OCI-LY3 (cell line): Measurements from ENCODE around the gene MRNIP.

Experiments
- H2AFZ ChIP-seq: fragments of 200-600, 300-600 bp; shearing (Covaris generic); 2 replicates; pipeline ENCODE4 v1.6.0; 2014; ENCODE audit warnings: antibody characterized with exemption, low read depth, low read length
- H3K27ac ChIP-seq: fragments of 200-600, 300-600 bp; sonication (generic); 2 replicates; pipeline ENCODE4 v1.5.1; 2014; ENCODE audit warnings: mild to moderate bottlenecking, low read length, moderate library complexity, mixed read lengths
- H3K27me3 ChIP-seq: fragments of 200-600, 300-600 bp; sonication (generic); 2 replicates; pipeline ENCODE4 v1.6.1; 2014; ENCODE audit warnings: low read depth, low read length, mixed read lengths
- H3K36me3 ChIP-seq: fragments of 200-600, 300-600 bp; sonication (generic); replicated peaks from 2 replicates; pipeline ENCODE3; 2014; ENCODE audit warnings: low read depth, low read length, mixed read lengths
- H3K4me1 ChIP-seq: fragments of 300-600, 200-600 bp; sonication (generic); 2 replicates; pipeline ENCODE4 v1.6.1; 2014; ENCODE audit warnings: low read length, mixed read lengths
- H3K4me2 ChIP-seq: fragments of 200-600, 300-600 bp; sonication (generic); 2 replicates; pipeline ENCODE4 v1.6.1; 2014; ENCODE audit warnings: low read length, mixed read lengths
- H3K4me3 ChIP-seq: fragments of 300-600, 200-600 bp; sonication (generic); 2 replicates; pipeline ENCODE4 v1.5.1; 2014; ENCODE audit warnings: antibody characterized with exemption, mild to moderate bottlenecking, low read length, moderate library complexity
- H3K79me2 ChIP-seq: fragments of 300-600, 200-600 bp; shearing (Covaris generic); 2 replicates; pipeline ENCODE4 v1.6.1; 2014; ENCODE audit warnings: mild to moderate bottlenecking, low read length, mixed read lengths
- H3K9ac ChIP-seq: fragments of 300-600, 200-600 bp; shearing (Covaris generic); 2 replicates; pipeline ENCODE4 v1.6.0; 2014; ENCODE audit warnings: mild to moderate bottlenecking, low read length, moderate library complexity
- H3K9me3 ChIP-seq: fragments of 200-600, 300-600 bp; shearing (Covaris generic); 2 replicates; pipeline ENCODE4 v1.6.1; 2014; ENCODE audit warnings: low read length, mixed read lengths; ENCODE audit not compliant: insufficient read depth
- H4K20me1 ChIP-seq: fragments of 200-600, 300-600 bp; sonication (generic); 2 replicates; pipeline ENCODE4 v1.6.1; 2016; ENCODE audit warnings: low read length, mixed read lengths; ENCODE audit not compliant: insufficient read depth
- CTCF ChIP-seq: fragments of 200-600, 300-600 bp; sonication (generic); IDR thresholded peaks from 2 replicates; pipeline ENCODE4 v1.5.1; 2014; ENCODE audit warnings: antibody characterized with exemption, low read length, low read depth
- EZH2phosphoT487 ChIP-seq: fragments of 200-600 bp; shearing (Covaris generic); IDR thresholded peaks from 2 replicates; pipeline ENCODE4 v1.6.1; 2018; ENCODE audit warnings: antibody characterized with exemption, mixed run types, low read depth

MRNIP gene

GRCh38 chr5:179878222-179879002 is 19.8 kb upstream of the MRNIP start:
- TF ChIP-seq EZH2phosphoT487 (no peak), CTCF (no peak)
- Histone ChIP-seq H3K4me1 (no peaks in the 10 kb centered on the region), H2AFZ (no peak overlapping the region), H3K4me3 (no peak overlapping the region), H3K4me2 (no peak overlapping the region), H3K36me3 (peaks cover 57% of the 10 kb centered on the region), H3K79me2 (no peaks in the 10 kb centered on the region), H3K9ac (no peak overlapping the region), H4K20me1 (no peaks in the 10 kb centered on the region), H3K27me3 (no peaks in the 10 kb centered on the region), H3K27ac (no peak overlapping the region), H3K9me3 (peaks cover 11% of the 10 kb centered on the region; the same call in 1 of the 2 replicates)

GRCh38 chr5:179876610-179876952 is 18.0 kb upstream of the MRNIP start:
- Histone ChIP-seq H3K4me2 (no peak overlapping the region), H3K27ac (no peak overlapping the region), H3K9ac (no peak overlapping the region), H3K27me3 (no peaks in the 10 kb centered on the region), H3K4me1 (no peaks in the 10 kb centered on the region), H3K36me3 (peaks cover 53% of the 10 kb centered on the region), H3K4me3 (no peak overlapping the region), H3K79me2 (no peaks in the 10 kb centered on the region), H2AFZ (no peak overlapping the region), H4K20me1 (no peaks in the 10 kb centered on the region), H3K9me3 (no peaks in the 10 kb centered on the region)
- no peak for TF ChIP-seq EZH2phosphoT487
- TF ChIP-seq CTCF: no peak

GRCh38 chr5:179875741-179876609 is 17.4 kb upstream of the MRNIP start:
- Histone ChIP-seq H3K9ac (no peak overlapping the region), H4K20me1 (no peaks in the 10 kb centered on the region), H3K9me3 (no peaks in the 10 kb centered on the region), H3K4me2 (no peak overlapping the region), H3K79me2 (no peaks in the 10 kb centered on the region), H3K27me3 (no peaks in the 10 kb centered on the region), H3K4me1 (no peaks in the 10 kb centered on the region), H3K27ac (no peak overlapping the region), H2AFZ (no peak overlapping the region), H3K36me3 (peaks cover 58% of the 10 kb centered on the region), H3K4me3 (no peak overlapping the region)
- no peak for TF ChIP-seq EZH2phosphoT487
- TF ChIP-seq CTCF: no peak

- H3K9me3 ChIP-seq: no peaks in the 10 kb centered on the region
- TF ChIP-seq EZH2phosphoT487 (no peak), CTCF (no peak)
- no peak overlapping the region for H3K4me3 ChIP-seq
- H3K9ac ChIP-seq: no peak overlapping the region
- H4K20me1 ChIP-seq: no peaks in the 10 kb centered on the region
- no peak overlapping the region for H3K27ac ChIP-seq
- no peaks in the 10 kb centered on the region for H3K79me2 ChIP-seq
- peaks cover 67% of the 10 kb centered on the region for H3K36me3 ChIP-seq
- no peaks in the 10 kb centered on the region for H3K4me1 ChIP-seq
- H3K4me2 ChIP-seq: no peak overlapping the region
- no peaks in the 10 kb centered on the region for H3K27me3 ChIP-seq
- no peak overlapping the region for H2AFZ ChIP-seq
These were observed 16.1 kb upstream of the MRNIP start for GRCh38 chr5:179874536-179875292.
